Measurements from ENCODE around the gene DAAM1. TPM values are rescaled to one million over a fixed set of nuclear protein-coding genes. Genes with fewer than 3 reads are reported as not detected.

DAAM1 gene
- polyA plus RNA-seq, 1 experiment, result 4.7 TPM

DNA sequence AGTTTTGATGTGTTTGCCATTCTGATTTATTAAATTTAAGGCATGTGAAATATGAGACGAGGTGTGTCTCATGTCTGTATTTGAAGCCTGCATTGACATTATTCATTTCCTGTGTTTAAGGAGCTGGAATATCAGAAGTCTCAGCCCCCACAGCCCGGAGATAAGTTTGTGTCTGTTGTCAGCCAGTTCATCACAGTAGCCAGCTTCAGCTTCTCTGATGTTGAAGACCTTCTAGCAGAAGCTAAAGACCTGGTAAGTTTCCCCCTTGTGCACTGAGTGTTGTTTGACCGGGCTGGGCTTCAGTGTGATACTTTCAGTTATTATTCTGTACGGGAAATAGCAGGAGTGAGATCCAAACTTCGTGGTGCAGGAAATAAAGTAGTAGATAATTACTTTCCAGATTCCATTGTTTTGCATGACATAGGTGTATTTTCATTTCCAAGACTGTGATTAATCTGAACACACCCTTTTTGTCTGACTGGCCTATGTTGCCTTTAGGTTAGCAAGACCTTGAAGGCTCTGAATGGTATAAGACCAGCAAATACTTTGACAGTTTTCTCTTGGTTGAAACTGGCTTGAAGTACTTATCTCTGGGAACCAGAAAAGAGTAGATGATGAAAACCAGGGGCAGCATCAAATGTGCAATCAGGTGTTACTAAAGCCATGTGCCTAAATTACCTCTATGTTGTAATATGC is 175.2 kb downstream of the DAAM1 start:
- DNase-seq (ENCODE audit: low read depth), result no peak
- no peak overlapping the region for H3K4me3 ChIP-seq (ENCODE audit: low read depth, low read length)
- no peaks in the 10 kb centered on the region for H3K36me3 ChIP-seq (ENCODE audit: control insufficient read depth, insufficient read depth, low read length)
- POLR2A ChIA-PET, result no interaction called here
- CTCF ChIA-PET, result no interaction called here
- TF ChIP-seq, protein P1, sequence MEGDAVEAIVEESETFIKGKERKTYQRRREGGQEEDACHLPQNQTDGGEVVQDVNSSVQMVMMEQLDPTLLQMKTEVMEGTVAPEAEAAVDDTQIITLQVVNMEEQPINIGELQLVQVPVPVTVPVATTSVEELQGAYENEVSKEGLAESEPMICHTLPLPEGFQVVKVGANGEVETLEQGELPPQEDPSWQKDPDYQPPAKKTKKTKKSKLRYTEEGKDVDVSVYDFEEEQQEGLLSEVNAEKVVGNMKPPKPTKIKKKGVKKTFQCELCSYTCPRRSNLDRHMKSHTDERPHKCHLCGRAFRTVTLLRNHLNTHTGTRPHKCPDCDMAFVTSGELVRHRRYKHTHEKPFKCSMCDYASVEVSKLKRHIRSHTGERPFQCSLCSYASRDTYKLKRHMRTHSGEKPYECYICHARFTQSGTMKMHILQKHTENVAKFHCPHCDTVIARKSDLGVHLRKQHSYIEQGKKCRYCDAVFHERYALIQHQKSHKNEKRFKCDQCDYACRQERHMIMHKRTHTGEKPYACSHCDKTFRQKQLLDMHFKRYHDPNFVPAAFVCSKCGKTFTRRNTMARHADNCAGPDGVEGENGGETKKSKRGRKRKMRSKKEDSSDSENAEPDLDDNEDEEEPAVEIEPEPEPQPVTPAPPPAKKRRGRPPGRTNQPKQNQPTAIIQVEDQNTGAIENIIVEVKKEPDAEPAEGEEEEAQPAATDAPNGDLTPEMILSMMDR (IDR thresholded peaks at IDR 0.05; ENCODE audit: insufficient read depth, low read depth, low read length), result no peak
- no peaks in the 10 kb centered on the region for H3K27me3 ChIP-seq (ENCODE audit: control insufficient read depth, insufficient read depth, low read length)

DNA sequence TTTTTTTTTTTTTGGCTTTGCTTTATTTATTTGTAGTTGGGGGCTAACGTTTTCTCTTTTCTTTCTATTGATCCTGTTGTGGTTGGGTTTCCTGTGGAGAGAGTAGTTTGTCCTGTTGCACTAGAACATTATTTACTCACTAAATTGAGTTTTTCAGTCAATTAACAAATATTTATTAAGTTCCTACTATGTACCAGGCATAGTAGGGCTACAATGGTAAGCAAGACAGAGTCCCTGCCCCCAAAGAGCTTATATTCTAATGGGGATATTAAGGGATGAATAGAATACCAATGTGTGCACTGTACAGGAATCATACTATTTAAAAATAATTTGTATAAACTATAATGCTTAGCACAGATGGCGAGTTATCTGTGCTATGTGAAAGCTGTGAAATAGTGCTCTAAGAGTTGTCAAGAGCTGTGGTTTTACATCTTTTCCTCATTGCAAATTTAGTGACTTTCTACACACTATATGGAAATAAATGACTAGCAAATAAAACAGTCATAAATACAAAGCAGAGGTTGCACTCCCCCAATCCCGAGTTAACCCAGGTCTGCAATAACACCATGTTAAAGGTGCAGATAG is 181.8 kb downstream of the DAAM1 start:
- POLR2A ChIA-PET, result no interaction called here
- DNase-seq (ENCODE audit: low read depth), result no peak
- TF ChIP-seq, protein P1 (IDR thresholded peaks at IDR 0.05; ENCODE audit: insufficient read depth, low read depth, low read length), result no peak
- Histone ChIP-seq H3K36me3 (ENCODE audit: control insufficient read depth, insufficient read depth, low read length) (no peaks in the 10 kb centered on the region), H3K27me3 (ENCODE audit: control insufficient read depth, insufficient read depth, low read length) (no peaks in the 10 kb centered on the region), H3K4me3 (ENCODE audit: low read depth, low read length) (no peak overlapping the region)
- CTCF ChIA-PET, result interaction anchor here (1.5 kb wide), 1 partner anchor 7 kb away, joined by 4 read pairs; no protein-coding TSS in a partner anchor

DNA sequence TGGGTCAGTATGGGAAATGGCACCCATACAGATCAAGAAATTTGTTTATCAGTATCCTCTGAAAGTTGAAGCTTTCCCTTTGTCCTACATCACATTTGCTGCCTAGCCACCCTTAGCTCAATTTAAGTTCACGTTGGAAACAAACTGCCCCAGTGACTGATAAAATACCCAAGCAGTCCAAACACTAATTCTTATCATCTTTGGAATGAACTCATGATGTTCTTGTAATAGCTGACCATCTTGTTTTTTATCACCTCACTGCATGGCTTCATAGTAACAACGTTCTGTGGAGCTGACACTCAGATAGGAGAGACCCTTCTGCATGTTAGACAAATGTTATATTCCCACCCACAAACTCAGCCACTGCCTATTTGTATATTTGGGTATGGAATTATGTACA is 183.3 kb downstream of the DAAM1 start:
- ChIA-PET POLR2A (no interaction called here), CTCF (no interaction called here)
- TF ChIP-seq, protein P1 (IDR thresholded peaks at IDR 0.05; ENCODE audit: insufficient read depth, low read depth, low read length), result no peak
- Histone ChIP-seq H3K27me3 (ENCODE audit: control insufficient read depth, insufficient read depth, low read length) (no peaks in the 10 kb centered on the region), H3K36me3 (ENCODE audit: control insufficient read depth, insufficient read depth, low read length) (no peaks in the 10 kb centered on the region), H3K4me3 (ENCODE audit: low read depth, low read length) (no peak overlapping the region)
- DNase-seq (ENCODE audit: low read depth), result no peak

DNA sequence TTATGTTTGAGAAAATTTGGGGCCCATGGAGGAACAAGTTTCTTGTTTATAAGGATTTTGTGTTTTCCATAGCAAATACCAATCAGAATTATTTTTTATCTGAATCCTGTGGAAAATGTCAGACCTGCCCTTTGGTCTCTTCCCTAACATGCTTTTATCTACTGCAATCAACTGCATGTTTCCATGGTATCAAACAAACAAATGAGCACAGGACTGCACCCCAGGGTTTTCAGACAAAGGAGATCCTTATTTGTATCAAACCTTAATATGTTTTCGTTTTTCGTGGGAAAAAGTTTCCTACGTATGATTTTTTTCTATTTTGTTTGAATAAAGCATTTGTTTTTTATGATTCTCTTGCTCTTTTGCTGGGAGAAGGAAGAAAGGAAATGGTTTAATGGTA is 185.6 kb downstream of the DAAM1 start:
- Histone ChIP-seq H3K27me3 (ENCODE audit: control insufficient read depth, insufficient read depth, low read length) (no peaks in the 10 kb centered on the region), H3K4me3 (ENCODE audit: low read depth, low read length) (no peak overlapping the region), H3K36me3 (ENCODE audit: control insufficient read depth, insufficient read depth, low read length) (no peaks in the 10 kb centered on the region)
- TF ChIP-seq, protein P1 (IDR thresholded peaks at IDR 0.05; ENCODE audit: insufficient read depth, low read depth, low read length), result no peak
- POLR2A ChIA-PET, result no interaction called here
- CTCF ChIA-PET, result no interaction called here
- no peak for DNase-seq (ENCODE audit: low read depth)

DNA sequence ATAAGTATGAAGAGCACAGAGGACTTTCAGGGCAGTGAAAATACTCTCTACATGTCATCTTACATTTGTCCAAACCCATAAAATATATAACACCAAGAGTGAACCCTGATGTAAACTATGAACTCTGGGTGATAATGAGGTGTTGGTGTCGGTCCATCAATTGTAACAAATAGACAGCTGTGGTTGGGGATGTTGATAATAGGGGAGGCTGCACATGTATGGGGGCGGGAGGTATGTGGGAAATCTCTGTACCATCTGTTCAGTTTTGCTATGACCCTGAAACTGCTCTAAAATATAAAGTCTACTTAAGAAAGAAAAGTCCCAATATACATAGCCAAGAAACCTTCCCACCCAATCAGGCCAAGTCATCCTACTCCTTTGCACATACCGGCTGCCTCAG is 188.2 kb downstream of the DAAM1 start:
- no peak overlapping the region for H3K4me3 ChIP-seq (ENCODE audit: low read depth, low read length)
- ChIA-PET POLR2A (no interaction called here), CTCF (interaction anchor here (0.6 to 1.4 kb wide), 3 partner anchors 9 to 201 kb away, joined by 3 to 4 read pairs (median 3); no protein-coding TSS in a partner anchor)
- no peaks in the 10 kb centered on the region for H3K27me3 ChIP-seq (ENCODE audit: control insufficient read depth, insufficient read depth, low read length)
- H3K36me3 ChIP-seq (ENCODE audit: control insufficient read depth, insufficient read depth, low read length), result no peaks in the 10 kb centered on the region
- no peak for DNase-seq (ENCODE audit: low read depth)
- TF ChIP-seq, protein P1 (IDR thresholded peaks at IDR 0.05; ENCODE audit: insufficient read depth, low read depth, low read length), result no peak

Measured in BJ (cell line).